ENCODE results near the gene SLC25A21. TPM values are rescaled to one million over a fixed set of nuclear protein-coding genes. Genes with fewer than 3 reads are reported as not detected.

SLC25A21 gene
- total RNA-seq, 2 donors from 2014 or later = not detected

DNA sequence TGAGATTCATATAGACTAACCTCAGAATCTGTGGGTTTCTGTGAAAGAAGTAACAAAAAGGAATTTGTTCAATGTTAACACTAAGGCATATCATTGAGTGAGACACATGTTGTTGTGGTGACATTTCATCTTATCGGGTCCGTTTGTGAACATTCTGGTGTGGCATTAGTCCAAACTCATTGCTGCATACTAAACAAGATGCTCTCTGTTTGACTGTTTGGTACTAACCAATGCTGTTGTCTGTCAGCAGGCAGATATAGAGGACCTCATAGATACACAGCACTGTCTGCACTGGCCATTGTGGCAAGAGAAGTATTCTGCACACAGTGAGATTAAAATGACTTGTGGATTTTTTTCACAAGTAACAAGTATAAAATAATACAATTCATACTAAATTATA, 41.2 kb downstream of the SLC25A21 start:
- Mint-ChIP-seq H3K9me3 (peaks cover 10 to 13% of the 10 kb centered on the region in 2 donors), H3K36me3 (no peaks in the 10 kb centered on the region), H3K27ac (no peak overlapping the region)
- no peak for ATAC-seq
- no peak for DNase-seq (ENCODE audit: low spot score in 2 of 2)

GRCh38 chr14:37129047-37129446, 43.4 kb downstream of the SLC25A21 start:
- DNase-seq (ENCODE audit: low spot score in 2 of 2) = no peak
- Mint-ChIP-seq H3K9me3 (peaks cover 10 to 13% of the 10 kb centered on the region in 2 donors), H3K36me3 (no peaks in the 10 kb centered on the region), H3K27ac (no peak overlapping the region)
- ATAC-seq = no peak

- DNase-seq (ENCODE audit: low spot score in 2 of 2) (no peak), ATAC-seq (no peak)
- H3K36me3 Mint-ChIP-seq = no peaks in the 10 kb centered on the region
- no peaks in the 10 kb centered on the region for H3K9me3 Mint-ChIP-seq
- no peak overlapping the region for H3K27ac Mint-ChIP-seq
Observed at GRCh38 chr14:37124614-37125013, 47.8 kb downstream of the SLC25A21 start.

GRCh38 chr14:37122919-37123639, 49.3 kb downstream of the SLC25A21 start:
- no peak for DNase-seq (ENCODE audit: low spot score in 2 of 2)
- Mint-ChIP-seq H3K36me3 (no peaks in the 10 kb centered on the region), H3K27ac (no peak overlapping the region), H3K9me3 (no peaks in the 10 kb centered on the region)
- ATAC-seq = no peak

DNA sequence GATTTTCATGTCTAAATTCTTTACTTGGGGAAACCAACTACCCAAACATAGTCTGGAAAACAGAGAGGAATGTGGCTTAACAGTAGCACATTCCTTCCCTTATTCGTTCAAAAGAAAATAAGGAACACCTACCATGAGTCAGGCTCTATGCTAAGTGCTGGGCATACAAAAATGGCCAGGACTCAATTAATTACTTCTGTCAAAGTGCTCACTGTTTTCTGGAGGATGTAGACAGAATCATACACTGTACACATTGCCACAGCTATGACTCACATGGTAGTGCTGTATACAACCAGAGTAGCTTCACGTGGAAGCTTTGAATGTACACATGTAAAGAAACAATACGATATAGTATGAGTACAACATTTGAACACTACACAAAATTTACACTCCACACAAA, 50.1 kb downstream of the SLC25A21 start:
- ATAC-seq = no peak
- no peak for DNase-seq (ENCODE audit: low spot score in 2 of 2)
- Mint-ChIP-seq H3K9me3 (no peaks in the 10 kb centered on the region), H3K36me3 (no peaks in the 10 kb centered on the region), H3K27ac (no peak overlapping the region)

GRCh38 chr14:37118673-37119366, 53.6 kb downstream of the SLC25A21 start:
- Mint-ChIP-seq H3K9me3 (no peaks in the 10 kb centered on the region), H3K27ac (no peak overlapping the region), H3K36me3 (no peaks in the 10 kb centered on the region)
- ATAC-seq (no peak), DNase-seq (ENCODE audit: low spot score in 2 of 2) (no peak)

DNA sequence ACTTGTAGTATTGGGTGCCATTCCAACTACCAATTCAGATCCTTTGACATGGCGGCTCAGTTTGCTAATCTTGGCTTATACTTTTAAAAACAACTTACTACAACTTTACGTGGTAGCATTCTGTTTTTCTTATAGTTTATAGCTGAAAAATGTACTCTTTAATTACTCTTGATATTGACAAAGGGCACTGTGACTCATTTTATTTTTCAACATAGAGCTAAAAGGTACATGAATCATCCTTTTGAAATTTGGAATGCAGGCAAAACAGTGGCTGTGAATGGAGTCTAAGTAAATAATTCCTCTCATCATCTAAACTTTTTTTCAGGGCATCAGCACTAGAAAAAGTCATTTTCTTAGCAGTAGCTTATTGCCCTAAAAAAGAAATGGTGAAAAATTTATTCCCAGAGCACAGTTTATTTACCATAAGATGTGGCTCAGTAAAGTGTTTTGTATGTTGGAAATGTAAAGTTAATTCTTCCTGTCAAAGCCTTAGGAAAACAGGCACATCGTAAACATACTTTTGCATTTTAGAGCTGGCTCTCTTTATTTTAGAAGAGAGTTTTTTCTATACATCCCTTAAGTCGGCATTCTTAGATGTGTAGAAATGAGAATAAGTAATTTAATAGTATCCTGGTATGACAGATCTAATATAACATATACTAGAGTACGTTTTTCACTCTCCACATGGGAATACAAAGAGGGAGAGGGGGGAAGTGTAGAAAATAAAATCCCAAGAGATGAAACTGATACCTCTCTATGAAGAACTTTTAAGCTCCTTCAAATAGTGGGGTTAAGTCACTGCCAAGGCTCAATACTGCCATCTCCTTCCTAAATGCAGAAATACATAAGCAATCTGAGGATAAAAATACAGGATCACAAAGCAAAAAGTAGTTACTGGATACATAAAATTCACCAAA, 55.2 kb downstream of the SLC25A21 start:
- DNase-seq (ENCODE audit: low spot score in 2 of 2) (no peak), ATAC-seq (no peak)
- Mint-ChIP-seq H3K27ac (no peak overlapping the region), H3K9me3 (no peaks in the 10 kb centered on the region), H3K36me3 (no peaks in the 10 kb centered on the region)

- Mint-ChIP-seq H3K36me3 (no peaks in the 10 kb centered on the region), H3K27ac (no peak overlapping the region), H3K9me3 (no peaks in the 10 kb centered on the region)
- no peak for DNase-seq (ENCODE audit: low spot score in 2 of 2)
- ATAC-seq = no peak
Observed at GRCh38 chr14:37115406-37115805, 57.0 kb downstream of the SLC25A21 start.

GRCh38 chr14:37114559-37114958, 57.8 kb downstream of the SLC25A21 start:
- no peak for DNase-seq (ENCODE audit: low spot score in 2 of 2)
- no peaks in the 10 kb centered on the region for H3K9me3 Mint-ChIP-seq

GRCh38 chr14:37114002-37114401, 58.4 kb downstream of the SLC25A21 start:
- no peak for ATAC-seq
- H3K9me3 Mint-ChIP-seq = peaks cover 2% of the 10 kb centered on the region in 2 donors
- no peak for DNase-seq (ENCODE audit: low spot score in 2 of 2)
- H3K27ac Mint-ChIP-seq = no peak overlapping the region
- H3K36me3 Mint-ChIP-seq = no peaks in the 10 kb centered on the region

More at GRCh38 chr14:37114559-37114958, 57.8 kb downstream of the SLC25A21 start:
- Mint-ChIP-seq H3K36me3 (no peaks in the 10 kb centered on the region), H3K27ac (no peak overlapping the region)
- no peak for ATAC-seq

DNA sequence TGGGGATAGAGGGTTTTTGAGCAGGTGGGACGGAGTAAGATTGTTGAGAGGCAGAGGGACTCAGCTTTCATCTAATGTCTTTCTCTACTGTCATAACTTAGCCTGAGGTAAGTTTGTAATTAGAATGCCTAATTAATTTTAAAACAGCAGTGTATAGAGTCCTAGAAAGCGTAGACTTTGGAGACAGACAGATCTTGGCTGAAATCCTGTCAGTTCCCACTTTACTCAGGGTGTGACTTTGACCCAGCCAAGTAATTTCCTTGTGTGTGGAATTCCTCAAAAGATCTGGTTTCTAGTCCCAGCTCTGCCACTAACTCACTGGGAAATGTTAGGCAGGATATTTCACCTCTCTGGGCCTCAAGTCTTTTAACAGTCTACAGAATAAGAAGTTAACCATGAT, 74.3 kb downstream of the SLC25A21 start:
- Mint-ChIP-seq H3K36me3 (peaks cover 0 to 6% of the 10 kb centered on the region in 2 donors), H3K9me3 (peaks cover 0 to 7% of the 10 kb centered on the region in 2 donors), H3K27ac (no peak overlapping the region)
- DNase-seq (ENCODE audit: low spot score in 2 of 2) (no peak), ATAC-seq (no peak)

- Mint-ChIP-seq H3K27ac (no peak overlapping the region), H3K36me3 (no peaks in the 10 kb centered on the region), H3K9me3 (no peaks in the 10 kb centered on the region)
- DNase-seq (ENCODE audit: low spot score in 2 of 2) (no peak), ATAC-seq (no peak)
Observed at GRCh38 chr14:37094502-37094901, 77.9 kb downstream of the SLC25A21 start.

GRCh38 chr14:37093364-37093763, 79.0 kb downstream of the SLC25A21 start:
- Mint-ChIP-seq H3K9me3 (no peaks in the 10 kb centered on the region), H3K36me3 (no peaks in the 10 kb centered on the region), H3K27ac (no peak overlapping the region)
- DNase-seq (ENCODE audit: low spot score in 2 of 2) = no peak
- ATAC-seq = no peak

DNA sequence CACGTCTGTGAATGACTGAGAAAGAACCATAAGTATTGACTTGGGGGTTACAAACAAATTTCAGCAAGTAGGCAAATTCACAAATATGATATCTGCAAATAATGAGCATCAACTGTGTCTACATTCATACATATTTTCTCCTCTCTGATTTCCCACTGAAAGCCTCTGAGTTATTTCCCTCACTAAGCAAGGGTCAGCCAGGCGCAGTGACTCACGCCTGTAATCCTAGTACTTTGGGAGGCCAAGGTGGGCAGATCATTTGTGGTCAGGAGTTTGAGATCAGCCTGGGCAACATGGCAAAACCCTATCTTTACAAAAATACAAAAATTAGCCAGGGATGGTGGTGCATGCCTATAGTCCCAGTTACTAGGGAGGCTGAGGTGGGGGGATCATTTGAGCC, 80.8 kb downstream of the SLC25A21 start:
- DNase-seq (ENCODE audit: low spot score in 2 of 2) (no peak), ATAC-seq (no peak)
- H3K9me3 Mint-ChIP-seq = no peaks in the 10 kb centered on the region
- no peak overlapping the region for H3K27ac Mint-ChIP-seq
- no peaks in the 10 kb centered on the region for H3K36me3 Mint-ChIP-seq

DNA sequence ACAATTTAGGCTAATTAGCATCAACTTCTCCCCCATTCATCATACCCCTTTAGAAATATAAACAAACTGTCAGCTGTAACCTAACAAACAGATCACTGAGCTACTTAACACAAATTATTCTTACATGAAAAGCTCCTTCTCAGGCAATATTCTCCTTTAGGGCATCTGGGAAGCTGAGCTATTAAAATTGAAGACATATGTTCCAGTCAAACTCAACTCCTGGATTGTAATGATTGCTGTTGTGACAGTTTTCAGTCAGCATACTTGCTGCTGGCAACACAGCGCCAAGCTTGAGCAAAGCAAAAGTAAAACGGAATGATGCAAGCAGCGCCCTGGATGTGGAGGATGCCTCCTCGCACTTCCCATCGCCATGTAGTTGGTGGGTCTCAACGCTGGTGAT, 82.4 kb downstream of the SLC25A21 start:
- ATAC-seq (no peak), DNase-seq (ENCODE audit: low spot score in 2 of 2) (no peak)
- H3K36me3 Mint-ChIP-seq = no peaks in the 10 kb centered on the region
- no peak overlapping the region for H3K27ac Mint-ChIP-seq
- no peaks in the 10 kb centered on the region for H3K9me3 Mint-ChIP-seq

DNA sequence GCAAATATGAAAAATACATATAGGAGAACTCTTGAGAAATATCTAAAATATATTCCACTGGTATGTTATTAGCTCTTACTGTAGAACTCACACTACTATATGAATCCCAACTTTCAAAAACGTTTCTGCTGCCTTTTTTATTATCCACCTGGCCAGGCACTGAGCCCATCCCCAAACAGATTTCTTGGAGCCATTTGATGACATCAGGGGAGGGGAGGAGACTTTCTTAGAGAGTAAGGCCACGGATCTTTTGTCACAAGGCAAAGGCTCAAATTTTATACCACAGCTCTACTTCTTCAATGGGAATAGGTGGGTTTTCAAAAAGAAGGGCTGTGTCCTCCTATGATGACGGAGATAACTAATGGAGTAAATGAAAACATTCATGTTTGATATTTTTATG, 83.0 kb downstream of the SLC25A21 start:
- ATAC-seq = no peak
- no peaks in the 10 kb centered on the region for H3K36me3 Mint-ChIP-seq

More for the DNA sequence above, 83.0 kb downstream of the SLC25A21 start:
- Mint-ChIP-seq H3K9me3 (no peaks in the 10 kb centered on the region), H3K27ac (no peak overlapping the region)
- DNase-seq (ENCODE audit: low spot score in 2 of 2) = no peak
